ENCODE data around the gene PLXND1.
A peak's percentile ranks its signal among the peaks of the same experiment; 100 is the strongest.
"Not testable (repeated sequence)": the region's sequence is repeated elsewhere in the genome, so short reads cannot be mapped to it uniquely, and the experiment has no call there.

The PLXND1 gene

GRCh38 chr3:129560911-129561594 lies 45.4 kb downstream of the PLXND1 start:
- DNase-seq: no peak

GRCh38 chr3:129560269-129560787 lies 46.1 kb downstream of the PLXND1 start:
- DNase-seq: no peak

- no peak for DNase-seq
Observed at GRCh38 chr3:129559565-129560079, 46.9 kb downstream of the PLXND1 start.

DNA sequence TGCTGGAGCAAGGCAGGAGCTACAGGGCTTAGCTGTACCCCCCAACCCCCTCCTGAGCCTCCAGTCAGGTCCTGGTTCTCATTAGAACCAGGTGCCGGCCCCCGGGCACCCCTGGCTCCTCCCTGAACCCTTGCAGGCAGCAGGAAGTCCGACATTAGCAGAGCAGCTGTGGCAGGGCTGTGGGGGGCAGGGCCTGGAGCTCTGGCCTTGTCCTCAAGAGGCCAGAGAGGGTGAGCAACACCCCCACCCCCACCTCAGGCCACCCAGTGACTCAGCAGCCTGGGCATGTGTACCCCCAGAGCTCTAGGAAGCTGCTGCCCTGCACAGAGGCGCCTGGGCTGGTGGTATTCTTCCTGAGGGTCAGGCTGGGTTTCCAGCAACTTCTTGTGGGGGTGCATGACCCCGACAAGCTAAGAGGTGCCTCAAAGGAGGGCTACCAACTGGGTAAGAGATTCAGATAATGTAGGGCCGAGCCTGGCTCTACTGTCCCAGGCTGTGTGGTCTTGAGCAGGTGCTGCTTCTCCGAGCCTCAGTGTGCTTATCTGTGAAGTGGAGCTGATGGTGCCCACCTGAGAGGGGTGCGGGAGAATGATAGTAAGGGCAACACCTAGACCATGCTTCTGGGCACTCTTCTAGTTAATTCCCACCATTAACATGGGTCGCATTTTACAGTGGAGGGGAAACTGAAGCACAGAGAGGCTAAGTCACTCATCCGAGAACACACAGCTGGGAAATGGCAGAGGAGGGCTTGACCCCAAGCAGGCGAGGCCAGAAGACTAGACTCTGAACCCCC lies 47.5 kb downstream of the PLXND1 start:
- DNase-seq: no peak

DNA sequence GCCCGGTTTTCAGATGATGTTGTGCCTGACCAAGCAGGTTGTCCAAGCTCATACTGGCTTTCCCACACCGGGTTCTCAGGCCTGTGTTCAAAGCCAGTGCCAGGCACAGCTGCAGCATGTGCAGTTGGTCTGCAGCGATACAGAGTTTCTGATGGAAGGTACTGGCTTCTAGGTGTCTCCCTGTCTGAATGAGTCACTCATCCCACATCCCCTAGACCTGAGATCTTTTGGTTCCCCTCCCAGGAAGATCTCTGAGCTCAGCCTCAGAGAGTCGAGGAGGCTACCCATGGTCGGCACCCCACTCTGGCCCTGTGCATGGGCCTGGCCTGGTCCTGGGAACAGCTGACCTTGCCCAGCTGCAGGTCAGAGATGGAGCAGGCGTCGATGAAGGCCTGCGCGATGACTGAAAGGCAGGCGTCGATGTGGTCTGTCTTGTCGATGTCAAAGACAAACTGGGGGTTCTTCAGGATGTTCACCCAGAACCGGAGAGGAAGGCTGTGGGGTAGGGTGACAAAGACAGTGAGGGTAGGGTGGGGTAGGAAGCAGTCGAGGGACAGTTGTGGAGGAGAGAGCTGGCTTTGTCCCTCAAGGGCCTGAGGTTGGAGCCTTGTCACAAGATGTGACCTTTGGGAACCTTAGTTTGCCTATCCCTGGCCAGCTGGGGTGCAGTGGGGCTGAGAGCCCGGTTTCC lies 48.2 kb downstream of the PLXND1 start:
- no peak for DNase-seq

DNA sequence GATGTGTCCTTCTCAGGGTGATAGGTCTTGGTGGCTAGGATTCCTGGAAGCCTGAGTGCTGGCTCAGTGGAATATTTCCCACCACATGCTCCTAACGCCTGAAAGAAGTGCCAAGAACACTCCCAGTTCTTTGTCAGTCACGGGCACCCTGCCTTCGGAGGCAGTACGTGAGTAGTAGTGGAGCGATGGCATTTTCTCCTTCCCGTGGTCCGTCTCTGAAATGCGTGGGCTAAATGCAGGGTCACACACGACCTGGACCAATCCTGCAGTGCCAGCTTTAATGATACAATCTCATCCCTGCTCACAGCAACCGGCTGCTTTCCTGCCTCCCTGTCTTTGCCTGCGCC lies 49.0 kb downstream of the PLXND1 start:
- no peak for DNase-seq

DNA sequence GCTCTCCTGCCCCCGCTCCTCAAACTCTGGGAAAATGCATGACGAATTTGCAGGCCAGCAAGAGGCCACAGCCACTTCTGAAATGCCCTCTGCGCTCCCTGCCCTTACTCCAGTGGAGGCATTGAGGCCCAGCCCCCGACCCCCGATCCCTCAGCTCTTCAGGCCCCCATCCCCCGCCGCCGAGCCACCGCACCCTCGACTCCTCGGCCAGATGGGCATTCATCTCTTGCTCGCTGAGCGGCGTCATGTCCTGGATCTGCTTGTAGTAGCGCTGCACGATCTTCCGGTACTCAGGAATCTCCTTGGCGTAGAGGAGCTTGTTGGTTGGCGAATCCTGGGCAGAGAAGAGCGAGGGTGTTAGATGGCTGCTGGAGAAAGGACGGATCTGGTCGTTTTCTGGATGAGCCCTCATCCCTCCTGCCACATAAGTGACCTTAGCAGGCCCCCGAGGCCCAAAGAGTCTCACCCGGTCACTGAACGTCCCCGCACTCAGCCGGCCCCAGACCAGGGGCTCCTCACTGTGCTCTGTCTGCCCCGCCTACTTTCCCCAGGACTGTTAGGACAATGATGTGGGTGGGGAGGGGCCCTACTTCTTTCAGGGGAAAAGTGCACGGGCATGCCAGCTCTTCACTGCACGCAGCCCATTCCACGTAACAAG lies 49.5 kb downstream of the PLXND1 start:
- DNase-seq: no peak

DNA sequence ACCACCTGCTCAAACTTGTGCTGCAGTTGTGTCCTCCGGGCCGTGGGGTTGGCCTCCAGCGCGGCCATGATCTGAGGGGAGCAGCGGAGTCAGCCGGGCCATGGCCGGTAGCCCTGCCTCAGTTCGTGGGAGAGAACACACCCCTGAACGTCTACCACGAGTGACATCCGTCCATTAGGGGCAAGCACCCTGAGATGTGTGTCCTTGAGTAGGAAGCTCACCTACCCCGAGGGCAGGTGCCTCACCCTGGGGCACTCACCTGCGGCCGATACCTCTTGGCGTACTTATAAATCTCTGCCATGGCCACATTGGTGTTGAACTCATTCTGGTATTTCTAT lies 50.1 kb downstream of the PLXND1 start:
- DNase-seq: no peak

DNA sequence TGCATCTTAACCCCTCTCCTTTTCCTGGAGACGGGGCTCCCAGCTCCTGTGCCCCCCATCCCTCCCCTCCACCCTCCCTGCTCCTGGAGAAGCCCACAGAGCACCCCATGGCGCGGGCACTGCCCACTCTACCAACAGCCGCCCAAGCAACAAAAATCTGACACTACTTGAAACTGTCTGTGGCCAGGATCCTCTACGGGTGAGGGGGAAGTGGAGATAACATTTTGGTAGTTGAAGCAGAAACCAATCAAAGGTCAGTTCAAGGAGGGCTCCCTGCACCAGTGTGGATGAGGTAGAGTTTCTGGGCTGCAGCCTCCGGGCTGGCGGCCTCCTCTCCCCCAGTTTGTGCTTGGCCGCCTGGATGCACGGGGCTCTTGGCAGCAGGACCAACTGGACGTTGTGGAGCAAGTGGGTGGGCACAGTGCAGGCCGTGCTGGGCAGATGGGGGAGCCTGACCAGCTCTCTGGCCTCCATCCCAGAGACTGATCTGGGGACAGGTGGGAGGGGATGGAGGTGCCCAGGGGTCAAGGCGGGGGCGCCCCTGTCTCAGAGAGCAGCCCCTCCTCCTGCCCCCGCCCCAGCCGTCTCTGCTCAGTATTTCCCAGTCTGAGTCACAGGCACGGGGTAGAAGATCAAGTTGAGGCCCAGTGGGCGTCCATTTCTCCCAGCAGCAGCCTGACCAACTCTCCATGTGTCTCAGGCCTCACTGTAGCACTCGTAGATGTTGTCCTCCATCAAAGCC lies 50.7 kb downstream of the PLXND1 start:
- no peak for DNase-seq

DNA sequence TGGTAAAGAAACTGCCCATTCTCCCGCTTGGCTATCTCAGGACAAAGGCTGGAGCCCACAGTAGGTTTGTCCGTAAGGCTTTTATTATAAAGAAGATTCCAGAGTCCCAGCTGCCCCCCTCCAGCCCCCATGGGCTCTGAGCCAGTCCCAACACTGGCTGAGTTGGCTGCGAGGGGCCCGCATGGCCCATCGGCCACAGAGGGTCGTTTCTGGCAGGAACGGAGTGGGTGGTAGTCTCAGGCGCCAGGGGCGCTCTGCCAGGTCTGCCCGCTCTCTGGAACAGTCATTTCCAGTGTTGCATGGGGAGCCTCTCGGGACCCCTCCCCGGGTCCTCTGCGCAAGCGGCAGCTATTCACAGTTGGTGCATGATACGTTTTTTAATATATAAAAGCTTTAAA lies 51.3 kb downstream of the PLXND1 start:
- DNase-seq: no peak

- no peak for DNase-seq
Observed at GRCh38 chr3:129554356-129555152, 51.9 kb downstream of the PLXND1 start.

DNA sequence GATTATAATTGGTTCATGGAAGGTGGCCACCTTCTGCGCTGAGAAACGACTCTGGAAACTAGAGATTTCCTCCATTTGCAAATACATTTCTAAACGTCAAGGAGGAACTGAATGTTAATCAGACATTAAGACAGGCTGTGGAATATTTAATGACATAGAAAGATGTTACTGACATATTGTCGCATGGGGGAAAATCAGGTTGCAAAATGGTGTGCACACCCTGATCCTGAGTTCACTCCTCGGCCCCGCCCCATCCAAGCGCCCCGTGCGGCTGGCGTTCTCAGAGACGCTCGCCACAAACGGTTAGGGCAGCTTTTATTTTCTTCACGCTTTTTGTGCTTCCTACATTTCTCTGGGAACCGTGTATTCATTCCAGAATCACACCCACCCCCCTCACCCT lies 52.8 kb downstream of the PLXND1 start:
- DNase-seq: peak in 1 of 2 experiments; percentile 17

- no peak for DNase-seq
Observed at GRCh38 chr3:129553171-129553570, 53.3 kb downstream of the PLXND1 start.

- no peak for DNase-seq
Observed at GRCh38 chr3:129552287-129553050, 54.0 kb downstream of the PLXND1 start.

DNA sequence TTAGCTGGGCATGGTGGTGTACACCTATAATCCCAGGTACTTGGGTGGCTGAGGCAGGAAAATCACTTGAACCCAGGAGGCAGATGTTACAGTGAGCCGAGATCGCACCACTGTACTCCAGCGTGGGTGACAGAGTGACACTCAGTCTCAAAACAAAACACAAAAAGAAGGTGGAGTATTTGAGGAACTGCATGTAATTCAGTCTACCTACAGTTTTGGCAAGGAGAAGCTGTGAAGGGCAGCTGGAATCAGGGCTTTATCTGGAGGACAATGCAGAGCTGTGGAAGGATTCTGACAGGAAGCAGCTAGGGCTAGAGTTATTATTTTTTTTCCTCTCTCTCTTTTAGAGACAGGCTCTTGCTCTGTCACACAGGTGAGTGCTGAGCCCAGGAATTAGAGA lies 56.7 kb downstream of the PLXND1 start:
- DNase-seq: no peak

DNA sequence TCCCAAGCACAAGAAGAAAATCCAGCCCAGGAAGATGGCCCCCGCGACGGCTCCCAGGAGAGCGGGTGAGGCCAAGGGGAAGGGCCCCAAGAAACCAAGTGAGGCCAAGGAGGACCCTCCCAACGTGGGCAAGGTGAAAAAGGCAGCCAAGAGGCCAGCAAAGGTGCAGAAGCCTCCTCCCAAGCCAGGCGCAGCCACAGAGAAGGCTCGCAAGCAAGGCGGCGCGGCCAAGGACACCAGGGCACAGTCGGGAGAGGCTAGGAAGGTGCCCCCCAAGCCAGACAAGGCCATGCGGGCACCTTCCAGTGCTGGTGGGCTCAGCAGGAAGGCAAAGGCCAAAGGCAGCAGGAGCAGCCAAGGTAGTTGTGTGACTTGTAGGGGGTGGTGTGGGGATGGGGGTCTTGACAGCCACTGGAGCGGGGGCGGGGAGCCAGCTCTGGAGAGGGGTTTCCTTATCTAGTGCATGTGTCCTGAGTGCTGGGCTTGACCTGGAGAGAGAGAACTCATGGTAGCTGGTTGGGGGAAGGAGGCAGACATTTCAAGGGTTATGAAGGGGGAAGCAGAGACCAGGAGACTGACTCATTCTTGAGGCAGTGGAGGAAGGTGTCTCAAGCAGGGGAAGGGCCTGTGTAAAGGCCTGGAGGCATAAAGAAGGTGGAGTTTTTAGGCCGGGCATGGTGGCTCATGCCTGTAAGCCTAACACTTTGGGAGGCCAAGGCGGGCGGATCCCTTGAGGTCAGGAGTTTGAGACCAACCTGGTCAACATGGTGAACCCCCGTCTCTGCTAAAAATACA lies 57.3 kb downstream of the PLXND1 start:
- DNase-seq: no peak

DNA sequence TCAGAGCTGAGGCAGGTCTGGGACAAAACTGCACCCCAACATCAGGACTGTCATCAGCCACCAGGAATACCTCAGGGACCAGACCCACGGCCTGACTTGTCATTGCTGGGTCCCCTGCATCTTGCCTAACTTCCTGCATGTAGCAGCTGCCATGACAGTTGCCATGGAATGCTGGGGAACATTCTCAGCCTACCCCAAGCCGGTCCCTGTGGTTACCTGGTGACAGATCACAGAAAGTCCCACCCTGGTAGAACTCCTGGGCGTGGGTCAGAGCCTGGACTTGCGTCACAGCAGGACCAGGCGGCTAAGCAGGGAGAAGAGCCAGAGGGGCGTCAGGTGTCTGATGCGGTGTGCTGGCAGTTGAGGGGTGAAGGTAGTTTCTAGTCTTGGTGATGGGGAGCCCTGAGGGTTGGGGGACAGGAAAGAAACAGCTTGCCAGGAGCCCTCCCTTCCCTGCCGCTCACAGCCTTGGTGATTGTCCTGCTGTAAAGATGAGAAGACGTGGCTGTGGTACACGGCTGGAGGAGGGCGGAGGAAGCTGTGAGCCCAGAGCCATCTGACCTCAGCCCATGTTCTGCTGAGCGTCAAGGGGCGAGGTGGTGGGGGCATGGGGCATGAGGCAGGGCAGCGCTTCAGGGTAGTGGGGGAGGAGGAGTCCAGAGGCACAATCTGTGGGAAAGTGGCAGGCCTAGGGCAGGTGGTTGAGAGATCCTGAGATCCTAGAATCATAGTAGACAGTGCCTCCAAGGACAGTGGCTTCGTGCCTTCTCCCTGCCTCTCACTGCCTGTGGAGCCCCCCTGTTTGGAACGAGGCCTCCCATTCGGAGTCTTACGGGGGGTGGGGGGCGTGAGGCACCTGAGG lies 58.1 kb downstream of the PLXND1 start:
- no peak for DNase-seq

DNA sequence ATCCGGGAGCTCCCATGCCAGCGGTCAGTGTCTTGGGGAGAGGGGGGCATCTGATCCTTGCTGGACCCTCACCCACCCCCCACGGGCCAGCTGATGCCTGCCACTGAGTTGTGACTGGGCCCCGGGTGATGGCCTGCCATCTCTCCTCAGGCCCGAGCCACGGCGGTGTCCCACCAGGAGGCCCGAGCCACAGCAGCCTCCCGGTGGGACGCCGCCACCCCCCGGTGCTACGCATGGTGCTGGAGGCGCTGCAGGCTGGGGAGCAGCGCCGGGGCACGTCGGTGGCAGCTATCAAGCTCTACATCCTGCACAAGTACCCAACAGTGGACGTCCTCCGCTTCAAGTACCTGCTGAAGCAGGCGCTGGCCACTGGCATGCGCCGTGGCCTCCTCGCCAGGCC lies 59.2 kb downstream of the PLXND1 start:
- DNase-seq: no peak

DNA sequence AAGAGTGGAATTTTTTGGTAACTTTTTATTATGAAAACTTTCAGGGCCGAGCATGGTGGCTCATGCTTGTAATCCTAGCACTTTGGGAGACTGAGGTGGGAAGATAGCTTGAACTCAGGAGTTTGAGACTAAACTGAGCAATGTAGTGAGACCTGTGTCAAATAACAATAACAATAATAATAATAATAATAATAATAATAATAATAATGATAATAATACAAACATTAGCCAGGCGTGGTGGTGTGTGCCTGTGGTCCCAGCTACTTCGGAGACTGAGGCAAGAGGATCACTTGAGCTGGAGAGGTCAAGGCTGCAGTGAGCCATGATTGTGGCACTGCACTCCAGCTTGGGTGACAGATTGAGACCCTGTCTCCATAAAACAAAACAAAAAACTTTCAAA lies 60.5 kb downstream of the PLXND1 start:
- DNase-seq: not testable (repeated sequence)

All from activated CD4-positive, alpha-beta T cell treated with anti-CD3 and anti-CD28 coated beads, Interleukin-2, amount 50 U/mL, for 48 hours (primary cell).